Stromal cell of bone marrow (primary cell): ENCODE measurements around the gene NUDT16L1.

Experiments
- DNase-seq: peaks from one replicate; pipeline ENCODE4 v3.0.0-alpha.2; 2012; ENCODE audit warnings: low read depth

The NUDT16L1 gene

GRCh38 chr16:4683255-4684057 lies 9.9 kb upstream of the NUDT16L1 start:
- no peak for DNase-seq

- no peak for DNase-seq
Observed at GRCh38 chr16:4684058-4684715, 9.2 kb upstream of the NUDT16L1 start.

- no peak for DNase-seq
Observed at GRCh38 chr16:4684763-4685162, 8.6 kb upstream of the NUDT16L1 start.

- DNase-seq = no peak
Observed at GRCh38 chr16:4685292-4685691, 8.1 kb upstream of the NUDT16L1 start.

- no peak for DNase-seq
Observed at GRCh38 chr16:4685776-4686496, 7.4 kb upstream of the NUDT16L1 start.

GRCh38 chr16:4686497-4687210 lies 6.7 kb upstream of the NUDT16L1 start:
- no peak for DNase-seq

GRCh38 chr16:4687416-4687815 lies 5.9 kb upstream of the NUDT16L1 start:
- no peak for DNase-seq

- DNase-seq = no peak
Observed at GRCh38 chr16:4687946-4688673, 5.3 kb upstream of the NUDT16L1 start.

GRCh38 chr16:4688674-4689045 lies 4.7 kb upstream of the NUDT16L1 start:
- no peak for DNase-seq

- no peak for DNase-seq
Observed at GRCh38 chr16:4689091-4689671, 4.2 kb upstream of the NUDT16L1 start.

GRCh38 chr16:4689864-4690704 lies 3.3 kb upstream of the NUDT16L1 start:
- no peak for DNase-seq

GRCh38 chr16:4690946-4691665 lies 2.3 kb upstream of the NUDT16L1 start:
- DNase-seq = no peak

- DNase-seq = no peak
Observed at GRCh38 chr16:4691666-4692412, 1.5 kb upstream of the NUDT16L1 start.

- DNase-seq = no peak
Observed at GRCh38 chr16:4692460-4693295, 684 bp upstream of the NUDT16L1 start.

GRCh38 chr16:4693956-4694641 lies 737 bp downstream of the NUDT16L1 start:
- DNase-seq = no peak

- DNase-seq = no peak
Observed at GRCh38 chr16:4694642-4695451, 1.5 kb downstream of the NUDT16L1 start.
